ENCODE results near the gene INPP5D. TPM values are rescaled to one million over a fixed set of nuclear protein-coding genes. Genes with fewer than 3 reads are reported as not detected.

The INPP5D gene
- total and polyA plus RNA-seq, 2 of the 13 experiments (the other 11 are each of a cell fraction or from before 2014, with no cell fraction given), result 16.7 to 18.0 TPM

GRCh38 chr2:233088972-233089345, 28.8 kb downstream of the INPP5D start (continued):
- TF ChIP-seq HOMEZ (CRISPR knock-in tag; IDR thresholded peaks at IDR 0.05; ENCODE audit: low read depth), result no peak
- TF ChIP-seq GTF3A (CRISPR knock-in tag; conservative IDR thresholded peaks at IDR 0.05), result no peak
- TF ChIP-seq DDIT3 (CRISPR knock-in tag; IDR thresholded peaks at IDR 0.05), result no peak
- TF ChIP-seq HNRNPLL (IDR thresholded peaks at IDR 0.05; ENCODE audit: low read depth, low read length, poor library complexity, severe bottlenecking), result no peak
- no peak for TF ChIP-seq MNT (IDR thresholded peaks at IDR 0.05)
- TF ChIP-seq SNRNP70 (IDR thresholded peaks at IDR 0.05; ENCODE audit: low read depth, low read length), result no peak
- TF ChIP-seq HDAC2 (CRISPR knock-in tag; IDR thresholded peaks at IDR 0.05), result no peak
- TF ChIP-seq NR2F2 (IDR thresholded peaks at IDR 0.05; ENCODE audit: borderline replicate concordance, low read depth), result no peak
- no peak for TF ChIP-seq PRDM4 (CRISPR knock-in tag; IDR thresholded peaks at IDR 0.05; ENCODE audit: borderline replicate concordance)
- no peak for TF ChIP-seq ADNP (CRISPR knock-in tag; IDR thresholded peaks at IDR 0.05)
- no peak for TF ChIP-seq ZNF331 (CRISPR knock-in tag; IDR thresholded peaks at IDR 0.05)
- no peak for TF ChIP-seq HMGA1 (CRISPR knock-in tag; conservative IDR thresholded peaks at IDR 0.05)
